22Rv1 (cell line): ENCODE measurements around the gene GATM.

Source experiments
- ZFX ChIP-seq: fragments of 450-650 bp; IDR thresholded peaks from 2 replicates; pipeline ENCODE4 v1.6.1; 2017; ENCODE audit warnings: antibody characterized with exemption, borderline replicate concordance
- TF ChIP-seq, protein P1 (sequence below): fragments of 450-650 bp; IDR thresholded peaks from 2 replicates; pipeline ENCODE4 v1.5.1; 2017; ENCODE audit warnings: mild to moderate bottlenecking

DNA sequence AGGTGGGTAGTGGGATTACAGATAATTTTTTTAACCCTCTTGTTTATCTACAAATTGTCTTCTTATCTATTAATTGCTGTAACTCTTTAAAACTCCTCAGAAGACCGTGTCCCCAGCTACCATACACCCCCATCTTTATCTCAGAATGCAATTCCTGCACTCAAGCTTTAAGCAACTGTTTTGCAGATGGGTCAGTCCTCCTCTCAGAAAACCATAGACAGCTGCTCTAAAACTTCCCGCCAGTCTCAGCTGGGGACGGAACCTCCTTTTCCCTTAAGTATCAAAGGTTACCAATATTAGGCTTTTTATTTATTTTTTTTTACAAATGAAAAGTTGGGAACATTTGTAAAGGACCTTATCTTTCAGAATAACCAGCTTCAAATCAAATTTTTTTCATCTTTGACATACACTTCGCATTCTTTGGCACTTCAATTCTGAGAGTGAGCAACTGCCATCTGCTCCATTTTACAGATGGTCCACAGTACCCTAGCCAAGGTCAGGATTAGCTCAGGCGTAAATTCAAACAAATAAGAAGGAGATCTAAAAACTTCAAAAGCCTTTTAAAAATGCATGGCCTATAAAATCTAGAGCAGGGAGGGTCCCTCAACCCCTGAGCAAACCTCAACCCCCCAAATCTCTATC, 1.3 kb downstream of the GATM start:
- TF ChIP-seq, protein P1, sequence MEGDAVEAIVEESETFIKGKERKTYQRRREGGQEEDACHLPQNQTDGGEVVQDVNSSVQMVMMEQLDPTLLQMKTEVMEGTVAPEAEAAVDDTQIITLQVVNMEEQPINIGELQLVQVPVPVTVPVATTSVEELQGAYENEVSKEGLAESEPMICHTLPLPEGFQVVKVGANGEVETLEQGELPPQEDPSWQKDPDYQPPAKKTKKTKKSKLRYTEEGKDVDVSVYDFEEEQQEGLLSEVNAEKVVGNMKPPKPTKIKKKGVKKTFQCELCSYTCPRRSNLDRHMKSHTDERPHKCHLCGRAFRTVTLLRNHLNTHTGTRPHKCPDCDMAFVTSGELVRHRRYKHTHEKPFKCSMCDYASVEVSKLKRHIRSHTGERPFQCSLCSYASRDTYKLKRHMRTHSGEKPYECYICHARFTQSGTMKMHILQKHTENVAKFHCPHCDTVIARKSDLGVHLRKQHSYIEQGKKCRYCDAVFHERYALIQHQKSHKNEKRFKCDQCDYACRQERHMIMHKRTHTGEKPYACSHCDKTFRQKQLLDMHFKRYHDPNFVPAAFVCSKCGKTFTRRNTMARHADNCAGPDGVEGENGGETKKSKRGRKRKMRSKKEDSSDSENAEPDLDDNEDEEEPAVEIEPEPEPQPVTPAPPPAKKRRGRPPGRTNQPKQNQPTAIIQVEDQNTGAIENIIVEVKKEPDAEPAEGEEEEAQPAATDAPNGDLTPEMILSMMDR: no peak
- TF ChIP-seq ZFX: no peak
